Trophoblast cell (in vitro differentiated cells and primary cell): ENCODE data around the gene E2F6.

Source experiments
- DNase-seq, 2 donors: peaks; one replicate each; pipeline ENCODE4 v3.0.0-alpha.2; 2016
- H2AFZ ChIP-seq: 2 replicates; pipeline ENCODE4 v1.6.1; 2013; ENCODE audit warnings: low read length, moderate library complexity, mild to moderate bottlenecking; ENCODE audit not compliant: insufficient read depth, poor library complexity
- H2AK5ac ChIP-seq: 2 replicates; pipeline ENCODE4 v1.6.1; 2013; ENCODE audit warnings: mild to moderate bottlenecking, low read length
- H2BK120ac ChIP-seq: 2 replicates; pipeline ENCODE4 v1.6.1; 2013; ENCODE audit warnings: low read length, mild to moderate bottlenecking, moderate library complexity; ENCODE audit not compliant: insufficient read depth, poor library complexity
- H2BK12ac ChIP-seq: 2 replicates; pipeline ENCODE4 v1.6.1; 2013; ENCODE audit warnings: mild to moderate bottlenecking, low read length, moderate library complexity
- H2BK5ac ChIP-seq: 2 replicates; pipeline ENCODE4 v1.6.1; 2013; ENCODE audit warnings: low read length, low read depth, moderate library complexity, mild to moderate bottlenecking; ENCODE audit not compliant: poor library complexity
- H3K14ac ChIP-seq: 2 replicates; pipeline ENCODE4 v1.6.1; 2013; ENCODE audit warnings: mild to moderate bottlenecking, low read length
- H3K18ac ChIP-seq: 2 replicates; pipeline ENCODE4 v1.6.1; 2013; ENCODE audit warnings: mild to moderate bottlenecking, low read length
- H3K23ac ChIP-seq: 2 replicates; pipeline ENCODE4 v1.6.1; 2013; ENCODE audit warnings: low read length
- H3K27ac ChIP-seq: 2 replicates; pipeline ENCODE4 v1.5.1; 2013; ENCODE audit warnings: low read depth, mild to moderate bottlenecking, inconsistent platforms, low read length, moderate library complexity
- H3K27me3 ChIP-seq: 2 replicates; pipeline ENCODE4 v1.6.1; 2013; ENCODE audit warnings: inconsistent platforms, mild to moderate bottlenecking, low read length, moderate library complexity; ENCODE audit not compliant: insufficient read depth
- H3K36me3 ChIP-seq, 2 experiments: 1 replicate in 1 of 2; 2 replicates in 1 of 2; pipeline ENCODE4 v1.6.1; 2013; ENCODE audit warnings: low read length in 2 of 2, mild to moderate bottlenecking in 2 of 2, moderate library complexity in 1 of 2; ENCODE audit not compliant: insufficient read depth in 2 of 2, control insufficient read depth in 1 of 2
- H3K4ac ChIP-seq: 2 replicates; pipeline ENCODE4 v1.6.1; 2013; ENCODE audit warnings: low read depth, mild to moderate bottlenecking, low read length, moderate library complexity
- H3K4me1 ChIP-seq, 2 experiments: 1 replicate in 1 of 2; 2 replicates in 1 of 2; pipeline ENCODE4 v1.6.1; 2013; ENCODE audit warnings: low read length in 2 of 2, mild to moderate bottlenecking in 2 of 2, moderate library complexity in 1 of 2; ENCODE audit not compliant: insufficient read depth in 2 of 2, control insufficient read depth in 1 of 2
- H3K4me2 ChIP-seq: 2 replicates; pipeline ENCODE4 v1.6.1; 2013; ENCODE audit warnings: inconsistent platforms, mild to moderate bottlenecking, low read length, moderate library complexity
- H3K4me3 ChIP-seq: 2 replicates; pipeline ENCODE4 v1.5.1; 2013; ENCODE audit warnings: mild to moderate bottlenecking, low read depth, low read length, inconsistent platforms
- H3K79me1 ChIP-seq: one replicate; pipeline ENCODE4 v1.6.1; 2013; ENCODE audit warnings: low read length
- H3K79me2 ChIP-seq: 2 replicates; pipeline ENCODE4 v1.6.1; 2013; ENCODE audit warnings: low read length, mild to moderate bottlenecking; ENCODE audit not compliant: control insufficient read depth, insufficient read depth, poor library complexity
- H3K9ac ChIP-seq: 2 replicates; pipeline ENCODE4 v1.6.1; 2013; ENCODE audit warnings: mild to moderate bottlenecking, low read length
- H3K9me3 ChIP-seq: 2 replicates; pipeline ENCODE4 v1.6.1; 2013; ENCODE audit warnings: low read depth, mild to moderate bottlenecking, control low read depth, inconsistent platforms, low read length; ENCODE audit not compliant: insufficient read depth
- H4K12ac ChIP-seq: 2 replicates; pipeline ENCODE4 v1.6.1; 2013; ENCODE audit warnings: low read depth, mild to moderate bottlenecking, low read length, moderate library complexity
- H4K8ac ChIP-seq: 2 replicates; pipeline ENCODE4 v1.6.1; 2013; ENCODE audit warnings: low read depth, mild to moderate bottlenecking, low read length, moderate library complexity
- H4K91ac ChIP-seq: one replicate; pipeline ENCODE4 v1.6.1; 2013; ENCODE audit warnings: low read depth, mild to moderate bottlenecking, low read length, moderate library complexity
- WGBS: extraction: QIAGEN DNeasy Blood & Tissue Kit; methylation state at CpG from one replicate; pipeline ENCODE4 v1.1.7; 2013; ENCODE audit warnings: missing lambda C conversion rate; ENCODE audit not compliant: insufficient read length, insufficient coverage; ENCODE audit errors: extremely low coverage; 5-methylcytosine and 5-hydroxymethylcytosine counted together

The E2F6 gene

DNA sequence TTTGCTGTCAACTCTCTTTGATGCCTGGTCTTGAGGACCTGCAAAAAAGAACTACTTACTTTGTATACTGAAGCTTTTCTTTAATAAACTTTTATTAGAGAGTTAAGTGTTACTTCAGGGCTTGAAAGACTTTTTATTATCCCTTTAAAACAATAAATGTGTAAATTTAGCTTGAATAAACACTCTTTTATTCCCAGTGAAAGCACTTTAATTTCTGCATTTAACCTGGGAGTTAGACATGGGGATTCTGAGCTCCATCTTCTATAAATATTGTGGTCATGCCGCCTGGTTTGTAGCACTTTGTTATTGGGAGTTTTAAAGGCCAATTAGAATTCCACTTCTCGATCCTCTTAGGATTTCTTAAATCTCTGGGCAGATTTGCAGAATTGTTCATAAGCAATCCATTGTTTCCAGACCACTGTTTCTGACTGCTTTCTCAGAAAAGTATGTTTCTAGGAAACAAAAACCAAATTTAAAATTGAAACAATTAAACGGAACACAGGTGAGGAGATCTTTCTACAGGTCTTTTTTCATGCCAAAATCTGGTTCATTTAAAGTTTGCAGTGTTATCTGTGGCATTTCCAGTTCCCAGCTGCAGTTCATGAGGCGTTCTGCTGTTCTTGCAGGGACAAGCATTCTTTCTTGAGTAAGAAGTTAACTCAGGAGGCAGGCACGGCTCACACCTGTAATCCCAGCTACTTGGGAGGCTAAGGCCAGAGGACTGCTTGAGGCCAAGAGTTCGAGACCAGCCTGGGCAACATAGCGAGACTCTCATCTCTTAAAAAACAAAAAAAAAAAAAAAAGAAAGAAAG lies 18.1 kb upstream of the E2F6 start:
- H3K79me2 ChIP-seq, result no peaks in the 10 kb centered on the region
- H4K12ac ChIP-seq, result no peak overlapping the region
- H3K4ac ChIP-seq, result no peak overlapping the region
- H3K36me3 ChIP-seq, result no peaks in the 10 kb centered on the region
- H3K9me3 ChIP-seq, result peaks cover 3% of the 10 kb centered on the region
- no CpG with 5 or more reads among the region's 7 CpGs for WGBS
- H3K18ac ChIP-seq, result no peak overlapping the region
- no peak overlapping the region for H3K9ac ChIP-seq
- no peak overlapping the region for H3K4me3 ChIP-seq
- no peak overlapping the region for H2AK5ac ChIP-seq
- no peak overlapping the region for H3K14ac ChIP-seq
- H3K23ac ChIP-seq, result no peak overlapping the region
- no peak overlapping the region for H2BK12ac ChIP-seq
- H2BK5ac ChIP-seq, result no peak overlapping the region
- H2AFZ ChIP-seq, result no peak overlapping the region
- no peak overlapping the region for H4K91ac ChIP-seq
- peaks cover 10% of the 10 kb centered on the region for H3K27me3 ChIP-seq
- H4K8ac ChIP-seq, result no peak overlapping the region
- no peak for DNase-seq
- no peak overlapping the region for H2BK120ac ChIP-seq
- no peak overlapping the region for H3K27ac ChIP-seq
- H3K4me2 ChIP-seq, result peak overlapping the region; percentile 91
- H3K4me1 ChIP-seq, result peaks cover 0 to 8% of the 10 kb centered on the region in 2 experiments
- H3K79me1 ChIP-seq, result no peaks in the 10 kb centered on the region

- Histone ChIP-seq H4K12ac (peak overlapping the region; percentile 47), H3K4me2 (peak overlapping the region; percentile 91), H3K27ac (no peak overlapping the region), H3K14ac (peak overlapping the region; percentile 24), H2BK5ac (no peak overlapping the region), H3K79me2 (no peaks in the 10 kb centered on the region), H3K4me3 (peak overlapping the region; percentile 95), H3K27me3 (peaks cover 10% of the 10 kb centered on the region), H3K36me3 (no peaks in the 10 kb centered on the region), H3K18ac (no peak overlapping the region), H4K91ac (peak overlapping the region; percentile 55), H2AK5ac (no peak overlapping the region), H2BK12ac (no peak overlapping the region), H3K23ac (no peak overlapping the region), H2AFZ (peak overlapping the region; percentile 83), H2BK120ac (no peak overlapping the region), H3K9ac (peak overlapping the region; percentile 64), H3K9me3 (peaks cover 2% of the 10 kb centered on the region), H3K4ac (no peak overlapping the region), H3K79me1 (no peaks in the 10 kb centered on the region), H4K8ac (peak overlapping the region; percentile 0), H3K4me1 (peaks cover 0 to 8% of the 10 kb centered on the region in 2 experiments)
- peak in 1 of 2 donors; percentile 7 for DNase-seq
- no CpG with 5 or more reads among the region's 70 CpGs for WGBS
These were observed 16.6 kb upstream of the E2F6 start for GRCh38 chr2:11482473-11483035.

DNA sequence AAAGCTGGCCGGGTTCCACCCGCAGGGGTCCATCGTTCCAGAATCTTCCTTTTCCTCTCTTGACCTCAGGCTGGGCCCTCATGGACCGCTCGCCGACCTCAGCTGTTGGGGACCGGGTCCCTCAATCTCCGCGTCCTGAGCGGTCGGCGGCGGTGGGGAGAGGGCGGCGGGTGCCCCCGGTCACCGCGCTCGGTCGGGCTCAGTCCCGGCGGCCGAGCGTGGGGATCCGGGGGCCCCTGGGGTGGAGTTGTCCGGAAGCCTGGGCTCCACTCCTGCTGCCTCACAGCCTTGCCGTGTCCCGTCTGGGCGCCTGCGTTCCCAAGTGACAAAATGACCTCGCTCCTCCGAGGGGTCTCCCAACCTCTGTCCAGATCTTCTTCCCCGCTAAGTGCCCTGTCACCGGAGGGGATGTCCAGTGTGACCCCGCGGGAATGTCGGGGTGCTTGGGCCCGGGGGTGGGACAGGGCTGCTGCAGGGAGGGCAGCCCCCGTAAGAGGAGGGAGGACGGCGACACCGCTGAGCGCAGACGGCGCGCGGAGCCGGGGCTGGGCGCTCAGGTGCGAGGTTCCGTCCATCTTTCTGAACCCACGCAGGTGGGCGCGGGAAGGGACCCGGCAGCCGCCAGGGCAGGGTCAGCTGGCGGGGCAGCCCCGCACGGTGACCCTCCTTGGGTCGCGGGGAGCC lies 16.0 kb upstream of the E2F6 start:
- no peak overlapping the region for H3K27ac ChIP-seq
- H3K27me3 ChIP-seq, result peaks cover 10% of the 10 kb centered on the region
- peak overlapping the region; percentile 24 for H3K14ac ChIP-seq
- peak overlapping the region; percentile 3 for H4K8ac ChIP-seq
- H3K18ac ChIP-seq, result no peak overlapping the region
- H2AK5ac ChIP-seq, result no peak overlapping the region
- peak overlapping the region; percentile 64 for H3K9ac ChIP-seq
- no peaks in the 10 kb centered on the region for H3K79me1 ChIP-seq
- peaks cover 0 to 8% of the 10 kb centered on the region in 2 experiments for H3K4me1 ChIP-seq
- peak overlapping the region; percentile 47 for H4K12ac ChIP-seq
- DNase-seq, result no peak
- no peak overlapping the region for H3K4ac ChIP-seq
- H3K4me3 ChIP-seq, result peak overlapping the region; percentile 95
- H3K79me2 ChIP-seq, result no peaks in the 10 kb centered on the region
- H3K36me3 ChIP-seq, result no peaks in the 10 kb centered on the region
- no peak overlapping the region for H2BK120ac ChIP-seq
- no peak overlapping the region for H2BK12ac ChIP-seq
- no peak overlapping the region for H3K23ac ChIP-seq
- H2BK5ac ChIP-seq, result no peak overlapping the region
- H3K9me3 ChIP-seq, result peaks cover 2% of the 10 kb centered on the region
- WGBS, result no CpG with 5 or more reads among the region's 61 CpGs
- H3K4me2 ChIP-seq, result peak overlapping the region; percentile 91
- peak overlapping the region; percentile 83 for H2AFZ ChIP-seq
- H4K91ac ChIP-seq, result peak overlapping the region; percentile 55

DNA sequence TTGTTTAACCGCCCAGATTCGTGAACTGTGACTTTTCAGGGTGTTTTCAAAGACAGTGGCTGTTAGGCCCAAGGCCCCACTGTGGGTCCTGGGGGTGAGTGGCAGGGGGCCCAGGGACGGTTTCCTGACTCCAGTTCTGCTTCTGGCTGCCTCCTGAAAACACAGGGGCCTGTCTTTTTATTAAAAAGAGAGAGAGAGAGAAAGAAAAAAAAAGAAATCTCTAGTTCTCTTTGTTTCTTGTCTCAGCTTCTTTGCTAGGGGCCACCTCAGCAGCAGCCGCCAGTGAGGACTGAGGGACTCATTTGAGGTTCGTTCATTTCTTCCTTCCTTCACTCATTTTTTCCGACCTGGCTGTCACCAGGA lies 15.4 kb upstream of the E2F6 start:
- no peaks in the 10 kb centered on the region for H3K79me1 ChIP-seq
- H4K12ac ChIP-seq, result no peak overlapping the region
- no peak overlapping the region for H2BK120ac ChIP-seq
- H3K9ac ChIP-seq, result no peak overlapping the region
- H4K8ac ChIP-seq, result no peak overlapping the region
- H3K4me2 ChIP-seq, result peak overlapping the region; percentile 91
- no CpG with 5 or more reads among the region's 6 CpGs for WGBS
- no peak overlapping the region for H2BK12ac ChIP-seq
- H3K23ac ChIP-seq, result no peak overlapping the region
- no peaks in the 10 kb centered on the region for H3K79me2 ChIP-seq
- H4K91ac ChIP-seq, result no peak overlapping the region
- no peak overlapping the region for H3K4ac ChIP-seq
- no peaks in the 10 kb centered on the region for H3K36me3 ChIP-seq
- no peak overlapping the region for H2AK5ac ChIP-seq
- no peak overlapping the region for H3K14ac ChIP-seq
- H2BK5ac ChIP-seq, result no peak overlapping the region
- H2AFZ ChIP-seq, result no peak overlapping the region
- peaks cover 2% of the 10 kb centered on the region for H3K9me3 ChIP-seq
- H3K27ac ChIP-seq, result no peak overlapping the region
- H3K27me3 ChIP-seq, result peaks cover 10% of the 10 kb centered on the region
- no peak for DNase-seq
- no peak overlapping the region for H3K18ac ChIP-seq
- H3K4me1 ChIP-seq, result peaks cover 0 to 8% of the 10 kb centered on the region in 2 experiments
- H3K4me3 ChIP-seq, result no peak overlapping the region
